SK-N-SH treated with all-trans-retinoic acid at 6 μM for 48 hours (cell line): Measurements from ENCODE around the gene TXNDC11.

Experiments
- BACH2 ChIP-seq: fragments of 250-450 bp; sonication (Bioruptor Pico); IDR thresholded peaks from 2 replicates; pipeline ENCODE4 v1.9.0; 2021; ENCODE audit warnings: mild to moderate bottlenecking, borderline replicate concordance
- CREB5 ChIP-seq: fragments of 250-450 bp; sonication (Bioruptor Pico); IDR thresholded peaks from 2 replicates; pipeline ENCODE4 v1.5.1; 2020; ENCODE audit warnings: low read depth, mild to moderate bottlenecking, moderate library complexity
- CSRNP3 ChIP-seq: fragments of 250-450 bp; sonication (Bioruptor Pico); IDR thresholded peaks from 2 replicates; pipeline ENCODE4 v1.5.1; 2021; ENCODE audit warnings: mild to moderate bottlenecking, moderate library complexity
- ESRRG ChIP-seq: fragments of 250-450 bp; sonication (Bioruptor Pico); IDR thresholded peaks from 2 replicates; pipeline ENCODE4 v1.6.1; 2021; ENCODE audit warnings: mild to moderate bottlenecking
- ISL1 ChIP-seq: fragments of 250-450 bp; sonication (Bioruptor Pico); IDR thresholded peaks from 2 replicates; pipeline ENCODE4 v2.1.2; 2022; ENCODE audit warnings: mild to moderate bottlenecking, moderate library complexity
- PATZ1 ChIP-seq: fragments of 250-450 bp; sonication (Bioruptor Pico); IDR thresholded peaks from 2 replicates; pipeline ENCODE4 v1.8.0; 2020; ENCODE audit warnings: mild to moderate bottlenecking, moderate library complexity, borderline replicate concordance
- RARB ChIP-seq: fragments of 250-450 bp; sonication (Bioruptor Pico); IDR thresholded peaks from 2 replicates; pipeline ENCODE4 v1.8.0; 2021; ENCODE audit warnings: mild to moderate bottlenecking, moderate library complexity
- TCF4 ChIP-seq: fragments of 250-450 bp; sonication (Bioruptor Pico); IDR thresholded peaks from 2 replicates; pipeline ENCODE4 v1.8.0; 2021; ENCODE audit warnings: mild to moderate bottlenecking, moderate library complexity, borderline replicate concordance
- TOX ChIP-seq: fragments of 250-450 bp; sonication (Bioruptor Pico); IDR thresholded peaks from 2 replicates; pipeline ENCODE4 v1.8.0; 2021; ENCODE audit warnings: mild to moderate bottlenecking, moderate library complexity, borderline replicate concordance
- ZFP3 ChIP-seq: fragments of 250-450 bp; sonication (Bioruptor Pico); IDR thresholded peaks from 2 replicates; pipeline ENCODE4 v1.5.0; 2020; ENCODE audit warnings: mild to moderate bottlenecking, moderate library complexity
- ZFP30 ChIP-seq: fragments of 450-650 bp; formaldehyde crosslinking; IDR thresholded peaks from 2 replicates; pipeline ENCODE4 v1.5.0; 2022; ENCODE audit warnings: mild to moderate bottlenecking, moderate library complexity
- ZNF70 ChIP-seq: fragments of 450-650 bp; formaldehyde crosslinking; IDR thresholded peaks from 2 replicates; pipeline ENCODE4 v1.5.0; 2020; ENCODE audit warnings: mild to moderate bottlenecking, moderate library complexity

GRCh38 chr16:11697319-11697718, 45.3 kb downstream of the TXNDC11 start:
- TF ChIP-seq ZFP30 (CRISPR knock-in tag) (no peak), CSRNP3 (CRISPR knock-in tag) (no peak), CREB5 (no peak), TCF4 (CRISPR knock-in tag) (no peak), TOX (CRISPR knock-in tag) (no peak), ZNF70 (CRISPR knock-in tag) (no peak), BACH2 (no peak), RARB (CRISPR knock-in tag) (no peak), PATZ1 (no peak), ZFP3 (CRISPR knock-in tag) (no peak), ISL1 (CRISPR knock-in tag) (no peak), ESRRG (CRISPR knock-in tag) (no peak)
